HG02938 (cell line): ENCODE data around the gene CAV3.
A peak's percentile ranks its signal among the peaks of the same experiment; 100 is the strongest.
"Not testable (repeated sequence)": the region's sequence is repeated elsewhere in the genome, so short reads cannot be mapped to it uniquely, and the experiment has no call there.

Experiments
- ATAC-seq: cut with Tn5 transposase; IDR thresholded peaks from one replicate; pipeline ENCODE4 v1.9.1; 2021; ENCODE audit warnings: mild to moderate bottlenecking, moderate library complexity; ENCODE audit not compliant: unreplicated experiment

CAV3 gene

DNA sequence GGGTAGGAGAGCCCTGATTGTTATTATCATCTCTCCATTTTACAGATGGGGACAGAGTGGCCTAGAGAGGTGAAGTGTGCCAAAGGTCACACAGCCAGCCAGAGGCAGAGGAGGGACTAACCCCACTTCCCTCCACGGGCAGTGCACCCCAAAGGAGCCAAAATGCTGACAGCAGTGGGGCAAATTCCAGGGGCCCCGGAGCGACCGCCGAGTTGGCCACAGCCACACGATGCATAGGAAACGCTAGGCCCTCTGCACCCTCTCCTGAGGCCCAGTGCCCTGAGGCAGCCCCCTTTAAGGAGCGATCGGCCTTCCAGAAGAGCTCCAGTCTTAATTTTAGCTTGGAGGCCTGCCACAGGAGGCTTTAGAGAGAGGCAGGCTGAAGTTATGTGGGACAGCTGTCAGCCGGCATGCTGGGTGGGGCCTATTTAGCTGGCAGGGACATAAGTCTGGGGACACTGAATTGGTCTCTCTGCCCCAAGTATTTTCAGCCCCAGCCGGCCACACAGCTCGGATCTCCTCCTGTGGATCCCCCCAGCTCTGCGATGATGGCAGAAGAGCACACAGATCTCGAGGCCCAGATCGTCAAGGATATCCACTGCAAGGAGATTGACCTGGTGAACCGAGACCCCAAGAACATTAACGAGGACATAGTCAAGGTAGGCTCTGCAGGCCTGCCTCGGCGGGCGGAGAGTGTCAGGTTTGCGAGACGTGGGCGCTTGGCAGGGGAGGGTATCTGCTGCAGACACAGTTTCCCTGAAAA lies at the start of gene CAV3:
Gene CAV3, plus strand, starts transcription at position 471 of the 763 bp plus-strand sequence. Its CDS starts 75 bp downstream, at position 546.
- ATAC-seq, result no peak

DNA sequence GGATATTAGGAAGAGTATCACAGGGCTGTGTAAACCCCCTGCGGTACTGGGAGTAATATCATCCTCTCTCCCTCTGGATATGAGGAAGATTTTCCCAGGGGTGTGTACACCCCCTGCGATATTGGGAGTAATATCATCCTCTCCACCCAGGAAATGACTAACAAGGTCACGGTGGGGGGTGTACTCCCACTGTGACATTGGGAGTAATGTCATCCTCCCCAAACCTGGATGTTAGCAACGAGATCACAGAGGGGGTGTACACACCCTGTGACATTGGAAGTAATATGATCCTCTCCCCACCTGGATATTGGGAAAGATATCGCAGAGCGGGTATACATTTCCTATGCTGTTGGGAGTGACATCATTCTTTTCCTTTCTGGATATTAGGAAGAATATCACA lies 48.6 kb upstream of the CAV3 start:
- ATAC-seq, result not testable (repeated sequence)

DNA sequence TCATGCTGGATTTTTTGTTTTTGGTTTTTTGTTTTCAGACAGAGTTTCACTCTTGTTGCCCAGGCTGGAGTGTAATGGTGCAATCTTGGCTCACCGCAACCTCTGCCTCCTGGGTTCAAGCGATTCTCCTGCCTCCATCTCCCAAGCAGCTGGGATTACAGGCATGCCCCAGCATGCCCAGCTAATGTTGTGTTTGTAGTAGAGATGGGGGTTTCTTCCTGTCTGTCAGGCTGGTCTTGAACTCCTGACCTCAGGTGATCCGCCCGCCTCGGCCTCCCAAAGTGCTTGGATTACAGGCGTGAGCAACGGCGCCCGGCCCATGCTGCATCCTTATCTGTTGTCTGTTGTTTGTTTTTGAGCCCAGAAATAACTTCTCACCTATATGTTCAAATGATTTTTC lies 42.3 kb upstream of the CAV3 start:
- ATAC-seq, result not testable (repeated sequence)

DNA sequence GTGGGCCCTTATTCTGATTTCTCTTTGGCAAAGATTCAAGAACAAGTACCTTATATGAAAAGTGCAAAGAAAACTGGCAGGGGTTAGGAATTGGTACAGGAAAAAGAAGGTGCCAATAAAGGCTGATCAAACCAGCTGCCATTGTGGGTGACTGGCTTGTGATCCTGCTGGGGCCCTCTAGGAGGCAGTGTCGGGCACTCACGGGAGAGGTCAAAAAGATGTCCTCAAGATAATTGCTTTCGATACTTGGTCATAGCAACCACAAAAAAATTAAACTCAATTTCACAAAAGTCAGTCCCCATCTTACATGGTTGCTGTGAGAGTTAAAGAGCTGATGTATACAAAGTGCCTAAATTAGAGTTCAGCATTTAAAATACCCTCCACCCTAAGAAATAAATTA lies 31.0 kb upstream of the CAV3 start:
- ATAC-seq, result no peak

DNA sequence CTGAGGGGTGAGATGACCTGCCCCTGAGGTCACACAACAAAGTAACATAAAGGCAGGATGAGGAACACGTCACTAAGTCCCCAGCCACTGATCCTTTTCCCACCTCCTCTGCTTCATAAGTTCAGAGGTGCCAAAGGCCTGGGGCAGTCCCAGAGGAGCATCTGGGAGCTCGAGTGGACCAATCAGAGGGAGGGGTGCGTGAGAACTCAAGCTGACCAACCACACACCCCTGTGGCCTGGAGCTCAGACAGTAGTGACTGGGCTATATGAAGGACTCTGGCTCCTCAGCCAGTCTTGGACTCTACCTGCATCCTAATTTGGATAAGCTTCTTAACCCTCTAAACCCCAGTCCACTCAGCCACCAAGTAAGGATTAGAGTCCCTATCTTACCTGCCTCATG lies 28.0 kb upstream of the CAV3 start:
- no peak for ATAC-seq

DNA sequence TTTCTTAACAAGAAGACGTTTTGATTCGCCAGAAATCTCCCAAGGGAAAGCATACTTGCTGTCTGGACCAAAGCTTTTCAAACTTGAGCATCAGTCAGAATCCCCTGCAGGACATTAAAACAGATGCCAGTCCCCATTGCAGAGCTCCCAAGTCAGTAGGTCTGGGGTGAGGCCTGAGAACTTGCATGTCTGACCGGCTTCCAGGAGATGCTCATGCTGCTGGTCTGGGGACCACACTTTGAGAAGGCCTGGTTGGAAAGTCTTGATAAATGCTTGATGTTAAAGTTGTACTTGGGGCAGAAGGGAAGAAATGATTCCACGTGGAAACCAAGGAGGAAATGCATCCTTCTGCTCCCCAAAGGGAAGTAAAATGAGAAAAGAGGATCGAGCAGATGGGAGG lies 24.3 kb upstream of the CAV3 start:
- no peak for ATAC-seq

DNA sequence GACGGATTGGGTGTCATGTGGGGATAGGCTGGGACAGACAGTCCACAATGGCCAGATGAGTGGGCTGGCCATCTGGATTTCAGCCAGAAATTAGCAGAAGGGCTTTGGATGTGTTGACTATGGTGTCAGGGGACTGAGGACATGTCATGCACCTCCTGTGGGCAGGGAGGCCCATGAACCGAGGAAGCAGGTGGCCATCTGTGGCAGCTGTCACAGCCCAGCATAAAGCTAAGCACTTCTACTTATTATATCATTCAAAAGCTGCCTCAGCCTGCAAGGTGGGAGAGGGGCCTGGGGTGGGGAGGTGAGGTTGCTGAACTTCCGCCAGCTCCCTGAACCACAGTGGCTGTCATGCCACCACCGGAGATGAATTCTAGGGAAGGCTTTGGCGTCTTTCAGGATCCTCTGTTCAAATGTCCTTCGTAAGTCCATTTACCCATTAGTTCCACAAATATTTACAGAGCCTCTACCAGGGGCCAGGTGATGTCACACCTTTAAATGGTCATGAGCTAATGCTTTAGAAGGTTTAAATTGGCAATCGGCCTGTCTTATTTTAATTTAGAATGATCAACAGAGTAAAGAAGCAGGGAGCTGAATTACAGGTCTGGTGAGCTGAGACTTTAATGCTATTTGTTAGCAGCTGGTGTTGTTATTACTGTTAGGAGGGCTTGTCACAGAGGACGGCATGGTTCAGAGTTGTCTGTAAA lies 23.6 kb upstream of the CAV3 start:
- ATAC-seq, result no peak

DNA sequence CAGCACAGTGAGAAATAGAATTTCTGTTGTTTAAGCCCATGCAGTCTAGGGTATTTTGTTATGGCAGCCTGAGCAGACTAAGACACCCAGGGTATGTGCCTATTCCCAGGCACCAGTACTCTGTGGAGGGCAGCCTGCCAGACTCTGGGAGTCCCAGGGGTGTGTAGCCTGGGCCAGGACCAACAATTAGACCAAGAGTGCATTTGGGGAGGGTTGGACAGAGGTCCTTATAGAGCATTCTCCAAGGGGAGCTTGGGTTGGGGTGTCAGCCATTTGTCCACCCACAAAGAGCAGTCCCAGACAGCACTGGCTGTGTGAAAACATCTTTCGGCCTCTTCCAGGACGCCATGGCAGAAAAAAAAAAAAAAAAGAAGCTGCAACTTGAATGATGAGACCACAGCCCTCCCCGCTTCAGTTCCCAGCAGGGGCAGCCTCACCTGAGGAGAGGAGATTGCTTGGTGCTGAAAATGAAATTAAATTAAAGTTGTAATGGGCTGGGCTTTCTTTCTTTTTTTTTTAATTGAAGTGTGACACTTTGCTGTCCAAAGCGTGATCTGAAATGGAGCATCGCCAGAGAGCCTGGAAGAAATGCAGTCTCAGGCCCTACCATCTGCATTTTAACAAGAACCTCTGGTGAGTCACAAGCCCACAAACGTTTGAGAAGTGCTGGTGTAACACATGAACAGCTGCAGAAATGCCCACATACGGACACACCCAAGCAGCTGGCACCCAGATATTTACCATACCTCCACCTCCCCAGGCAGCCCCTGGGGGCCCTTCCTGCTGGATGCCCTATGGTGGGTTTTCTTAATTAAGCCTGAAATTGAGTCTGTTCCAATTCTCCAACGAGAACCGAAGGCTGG lies 21.3 kb upstream of the CAV3 start:
- no peak for ATAC-seq

DNA sequence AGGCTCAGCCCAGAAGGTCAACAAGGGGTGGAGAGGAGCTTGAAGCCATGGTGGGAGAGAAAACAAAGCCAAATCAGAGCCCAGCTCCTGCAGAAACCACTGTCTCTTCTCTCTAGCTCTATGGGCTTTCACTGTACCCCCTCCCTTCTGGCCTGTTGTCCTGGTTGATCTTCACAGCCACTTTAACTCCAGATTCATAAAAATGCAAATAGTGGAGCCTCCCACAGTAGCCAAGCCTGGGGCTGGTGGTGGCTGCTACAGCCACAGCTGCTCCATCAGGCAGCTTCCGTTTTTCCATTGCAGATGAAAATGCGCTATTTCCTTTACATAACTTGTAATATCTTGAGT lies 20.7 kb upstream of the CAV3 start:
- ATAC-seq, result no peak

DNA sequence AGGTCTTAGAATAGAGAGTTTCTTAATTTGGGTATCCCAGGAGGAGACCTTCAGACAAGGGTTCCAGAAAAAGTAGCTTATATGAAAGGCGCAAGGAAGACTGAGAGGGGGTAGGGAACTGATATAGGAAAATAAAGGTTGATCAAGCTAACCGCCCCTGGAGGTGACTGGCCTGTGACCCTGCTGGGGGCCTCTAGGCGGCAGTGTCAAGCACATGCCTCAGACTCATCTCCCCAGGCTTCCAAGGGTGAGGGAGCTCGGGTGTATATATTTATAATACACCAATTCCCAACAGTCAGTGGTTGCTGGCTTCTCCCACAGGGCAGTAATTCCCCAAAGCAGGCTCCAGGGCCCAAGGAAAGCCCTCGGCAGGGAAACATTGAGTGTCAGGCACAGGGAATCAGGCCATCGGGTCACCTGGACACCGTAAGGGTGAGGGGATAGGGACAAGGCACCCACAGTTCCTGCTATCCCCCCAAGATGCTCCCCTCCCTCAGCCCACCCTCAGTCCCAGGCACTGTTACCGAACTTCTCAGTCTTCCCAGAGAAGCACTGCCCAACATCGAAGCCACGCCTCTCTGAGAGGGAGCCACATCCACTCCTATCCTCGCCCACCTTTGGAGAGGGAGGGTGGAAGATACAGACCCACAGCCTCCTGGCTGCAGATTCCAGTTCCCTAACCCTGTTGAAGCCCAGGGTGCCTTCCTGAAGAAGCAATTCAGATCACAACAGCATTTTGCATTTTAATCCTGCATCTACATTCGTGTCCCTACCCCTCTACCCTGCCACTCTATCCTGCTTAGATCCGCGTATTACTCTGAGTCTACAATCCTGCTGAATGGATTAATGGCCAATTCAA lies 19.5 kb upstream of the CAV3 start:
- ATAC-seq, result peak; percentile 62

DNA sequence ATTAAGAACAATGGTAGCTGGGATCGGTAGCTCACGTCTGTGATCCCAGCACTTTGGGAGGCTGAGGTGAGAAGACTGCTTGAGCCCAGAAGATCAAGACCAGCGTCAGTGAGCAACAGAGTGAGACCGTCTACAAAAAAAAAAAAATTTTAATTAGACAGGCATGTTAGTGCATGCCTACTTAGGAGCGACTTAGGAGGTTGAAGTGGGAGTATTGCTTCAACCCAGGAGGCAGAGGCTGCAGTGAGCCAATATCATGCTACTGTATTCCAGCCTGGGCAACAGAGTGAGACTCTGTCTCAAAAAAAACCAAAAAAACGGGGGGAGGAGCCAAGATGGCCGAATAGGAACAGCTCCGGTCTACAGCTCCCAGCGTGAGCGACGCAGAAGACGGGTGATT lies 17.8 kb upstream of the CAV3 start:
- not testable (repeated sequence) for ATAC-seq

DNA sequence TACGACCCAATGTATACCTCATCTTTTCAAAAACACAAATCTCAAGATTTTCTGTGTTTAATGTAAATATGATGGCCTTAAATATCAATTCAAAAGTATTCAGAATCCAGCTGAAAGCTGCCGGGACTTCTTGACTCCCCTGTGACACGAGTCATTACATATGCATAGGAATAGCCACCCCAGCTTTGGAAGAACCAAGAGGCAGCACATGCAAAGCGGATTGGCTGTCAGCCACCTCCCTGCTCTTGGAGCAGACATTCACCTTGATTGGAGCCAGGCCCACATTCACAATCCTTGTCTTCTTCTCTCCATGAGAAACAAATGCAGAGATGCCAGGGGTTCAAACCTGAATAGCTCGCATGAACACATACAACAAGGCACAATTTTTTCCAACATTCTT lies 10.8 kb upstream of the CAV3 start:
- ATAC-seq, result no peak

DNA sequence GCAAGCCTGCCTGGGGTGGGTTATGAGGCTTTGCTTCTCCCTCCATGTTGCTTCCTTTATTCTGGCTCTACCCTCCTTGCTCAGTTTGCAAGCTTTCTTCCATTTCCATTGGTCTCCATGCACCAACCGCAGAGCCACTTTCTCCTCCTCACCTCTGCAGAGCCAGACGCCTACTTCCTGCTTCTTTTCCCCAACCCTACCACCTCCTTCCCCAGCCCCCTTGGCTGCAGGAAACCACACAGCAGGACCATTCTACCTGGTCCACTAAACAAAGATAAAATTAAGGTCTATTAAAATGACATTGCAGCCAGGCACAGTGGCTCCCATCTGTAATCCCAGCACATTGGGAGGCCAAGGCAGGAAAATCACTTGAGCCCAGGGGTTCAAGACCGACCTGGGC lies 10.0 kb upstream of the CAV3 start:
- ATAC-seq, result no peak

DNA sequence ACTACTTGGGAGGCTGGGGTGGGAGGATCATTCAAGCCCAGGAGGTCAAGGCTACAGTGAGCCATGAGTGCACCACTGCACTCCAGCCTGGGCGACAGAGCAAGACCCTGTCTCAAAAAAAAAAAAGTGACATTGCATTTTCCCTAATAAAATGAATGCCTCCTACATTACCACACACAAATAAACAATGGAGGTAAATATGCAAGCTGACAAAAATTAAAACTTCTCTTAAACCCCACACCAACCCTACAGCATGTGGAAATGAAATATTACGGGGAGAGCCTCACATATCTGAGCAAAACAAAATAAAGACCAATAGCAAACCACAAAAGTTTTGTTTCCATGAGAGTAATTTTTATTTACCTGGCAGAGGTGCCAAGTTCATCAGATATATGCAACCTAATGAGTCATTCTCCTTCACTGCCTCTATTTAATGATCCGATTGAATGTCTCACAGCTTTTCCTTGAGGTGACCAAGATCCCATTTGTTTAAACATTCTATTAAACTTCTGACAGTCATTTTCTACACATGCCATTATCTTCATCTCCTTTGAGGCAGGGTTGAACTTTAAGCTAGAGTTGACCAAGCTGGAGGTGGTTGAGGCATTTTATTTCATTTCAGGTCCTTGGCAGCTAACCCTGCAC lies 9.4 kb upstream of the CAV3 start:
- ATAC-seq, result no peak

DNA sequence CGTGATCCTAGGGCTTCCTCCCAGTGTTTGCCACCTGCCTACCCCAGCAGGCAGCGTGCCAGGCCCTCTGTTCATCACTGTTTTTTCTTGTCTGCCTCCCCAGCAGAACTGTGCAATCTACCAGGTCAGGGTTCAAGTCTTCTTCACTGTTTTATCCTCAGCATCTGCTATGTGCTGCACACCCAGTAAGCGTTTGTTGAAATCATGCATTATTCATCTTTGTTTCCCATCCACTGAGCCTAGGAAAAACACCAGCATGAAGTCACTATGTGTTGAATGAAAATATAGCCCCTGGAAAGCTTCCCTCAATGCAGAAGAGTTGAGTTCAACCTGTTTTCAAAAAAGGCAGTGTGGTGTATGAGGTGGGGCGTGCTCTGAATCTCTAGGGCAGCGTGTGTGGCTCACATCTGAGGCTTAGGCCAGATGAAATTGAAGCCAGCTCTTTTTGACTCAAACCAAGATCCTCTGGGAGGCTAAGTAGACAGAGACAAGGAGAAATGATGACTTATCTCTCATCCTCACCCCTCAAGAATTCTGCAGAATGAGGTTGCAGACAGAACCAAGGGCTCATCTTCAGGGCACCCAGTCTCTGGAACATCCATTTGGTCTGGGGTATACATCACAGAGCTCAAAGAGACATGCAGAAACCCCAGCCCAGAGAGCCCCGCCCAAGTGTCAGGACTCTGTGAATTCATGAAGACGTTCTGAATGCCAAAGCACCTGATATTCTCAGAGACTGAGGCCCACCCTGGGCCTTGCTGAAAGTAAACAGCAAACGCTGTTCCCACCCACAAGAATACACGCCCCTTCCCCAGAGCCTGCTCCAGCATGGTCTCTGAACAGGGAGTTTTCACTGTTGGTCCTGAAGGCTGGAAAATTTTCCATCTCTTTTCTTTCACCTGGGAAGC lies 5.7 kb upstream of the CAV3 start:
- ATAC-seq, result no peak

DNA sequence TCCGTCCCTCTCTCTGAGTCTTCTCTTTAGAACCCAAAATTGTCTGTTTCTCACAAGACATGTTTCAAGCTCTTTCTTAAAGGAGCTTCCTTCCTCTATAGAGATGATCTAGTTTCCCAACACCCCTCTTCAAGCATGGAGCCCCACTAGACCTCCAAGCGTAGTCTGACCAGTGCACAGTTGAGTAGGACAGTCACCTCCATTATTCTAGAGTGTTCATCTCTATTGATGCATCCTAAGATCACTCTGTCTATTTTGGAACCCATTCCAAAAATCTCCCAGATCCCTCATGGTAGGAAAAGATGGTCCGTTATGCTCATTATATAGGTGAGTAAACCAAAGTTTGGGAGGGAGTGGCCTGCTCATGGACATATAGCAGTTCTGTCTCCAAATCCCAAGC lies 4.1 kb upstream of the CAV3 start:
- no peak for ATAC-seq

DNA sequence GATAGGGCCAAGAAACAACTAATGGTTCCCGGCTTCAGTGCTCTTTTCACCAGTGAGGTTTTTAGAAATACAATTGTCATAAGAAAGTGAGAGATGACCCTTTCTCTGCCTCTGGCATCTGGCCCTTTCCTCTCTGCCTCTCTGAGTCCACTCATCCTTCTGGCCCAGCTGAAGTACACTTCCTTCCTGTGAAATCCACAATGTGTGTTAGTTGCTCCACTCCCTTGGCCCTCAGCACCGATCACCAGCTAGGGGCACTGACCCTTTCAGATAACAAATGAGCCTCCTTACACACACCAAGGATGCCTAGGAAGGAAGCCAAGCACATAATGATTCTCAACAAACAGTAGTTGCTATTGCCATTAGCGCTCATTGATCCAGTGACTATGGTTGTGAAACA lies 2.9 kb upstream of the CAV3 start:
- ATAC-seq, result no peak

DNA sequence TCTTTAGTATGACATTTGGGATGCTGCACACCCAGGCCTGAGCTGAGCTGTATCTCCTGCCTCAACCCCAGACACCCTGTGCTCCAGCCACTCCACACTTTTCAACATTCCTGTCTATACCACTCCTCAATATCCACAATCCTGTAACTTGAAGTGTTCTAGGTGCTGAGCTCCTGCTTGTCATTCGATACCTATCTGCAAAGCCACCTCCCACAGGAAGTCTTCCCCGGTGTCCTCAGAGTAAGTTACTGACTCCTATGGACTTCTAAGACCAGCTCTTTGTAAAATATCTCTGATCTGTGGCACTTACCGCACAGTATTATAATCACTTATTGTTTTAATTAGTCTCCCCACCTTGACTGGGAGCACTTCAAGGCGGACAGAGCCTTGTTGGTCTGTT lies 1.2 kb upstream of the CAV3 start:
- no peak for ATAC-seq

DNA sequence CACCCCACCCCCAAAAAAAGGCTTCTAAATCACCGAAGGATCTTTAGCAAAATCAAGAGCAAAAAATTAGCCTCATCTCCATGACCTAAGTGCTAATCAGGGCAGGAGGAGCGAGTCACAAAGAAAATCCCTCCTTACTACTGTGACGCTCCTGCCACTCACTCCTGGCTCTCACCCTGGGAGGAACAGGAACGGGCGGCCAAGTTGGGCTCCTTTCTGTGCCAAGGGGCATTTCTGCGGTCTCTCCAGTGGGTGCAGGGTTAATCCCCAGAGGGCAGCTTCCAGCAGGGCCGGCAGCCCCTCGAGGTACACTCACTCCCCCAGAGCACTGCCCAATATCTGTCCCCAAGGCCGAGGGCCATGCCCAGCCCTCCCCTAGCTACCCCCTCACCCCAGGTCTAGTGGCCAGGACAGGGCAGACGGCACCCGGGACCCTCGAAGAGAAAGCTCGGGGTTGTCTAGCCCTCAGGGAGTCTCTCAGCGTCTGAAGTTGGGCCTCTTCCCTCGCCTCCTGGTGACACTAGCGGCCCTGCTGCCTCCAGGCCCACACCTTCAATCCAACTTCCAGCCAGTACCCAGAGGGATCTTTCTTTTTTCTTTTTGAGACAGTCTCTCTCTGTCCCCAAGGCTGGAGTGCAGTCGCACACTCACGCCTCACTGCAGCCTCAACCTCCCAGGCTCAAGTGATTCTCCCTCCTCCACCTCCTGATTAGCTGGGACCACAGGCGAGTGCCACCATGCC lies 706 bp downstream of the CAV3 start:
- ATAC-seq, result no peak
